DMS153 (cell line): Measurements from ENCODE around the gene OR2A25.
"Not testable (repeated sequence)": the region's sequence is repeated elsewhere in the genome, so short reads cannot be mapped to it uniquely, and the experiment has no call there.

Source experiments
- DNase-seq: peaks from one replicate; lab custom pipeline; 2025; lab: John Stamatoyannopoulos, UW

OR2A25 gene

GRCh38 chr7:144069511-144069910 is at the start of gene OR2A25:
Gene OR2A25 (plus strand): TSS chr7:144069811. CDS start chr7:144074220, 4,409 bp downstream.
- DNase-seq: no peak

- no peak for DNase-seq
Observed at GRCh38 chr7:144020340-144020739, 49.3 kb upstream of the OR2A25 start.

- no peak for DNase-seq
Observed at GRCh38 chr7:144022169-144022568, 47.4 kb upstream of the OR2A25 start.

GRCh38 chr7:144023171-144023827 is 46.3 kb upstream of the OR2A25 start:
- no peak for DNase-seq

- no peak for DNase-seq
Observed at GRCh38 chr7:144024213-144024612, 45.4 kb upstream of the OR2A25 start.

GRCh38 chr7:144026203-144026883 is 43.3 kb upstream of the OR2A25 start:
- no peak for DNase-seq

- peak; percentile 10 for DNase-seq
Observed at GRCh38 chr7:144027070-144027469, 42.5 kb upstream of the OR2A25 start.

- DNase-seq: no peak
Observed at GRCh38 chr7:144027974-144028373, 41.6 kb upstream of the OR2A25 start.

- no peak for DNase-seq
Observed at GRCh38 chr7:144028547-144028946, 41.1 kb upstream of the OR2A25 start.

GRCh38 chr7:144032516-144032915 is 37.1 kb upstream of the OR2A25 start:
- no peak for DNase-seq

GRCh38 chr7:144032985-144033709 is 36.5 kb upstream of the OR2A25 start:
- DNase-seq: no peak

GRCh38 chr7:144035385-144035784 is 34.2 kb upstream of the OR2A25 start:
- DNase-seq: no peak

GRCh38 chr7:144036302-144036885 is 33.2 kb upstream of the OR2A25 start:
- DNase-seq: no peak

- no peak for DNase-seq
Observed at GRCh38 chr7:144037414-144038035, 32.1 kb upstream of the OR2A25 start.

- DNase-seq: no peak
Observed at GRCh38 chr7:144038887-144039286, 30.7 kb upstream of the OR2A25 start.

GRCh38 chr7:144048648-144049047 is 21.0 kb upstream of the OR2A25 start, which contains the start of gene OR2A5:
Gene OR2A5 (plus strand): TSS chr7:144048948. CDS start chr7:144050402, 1,454 bp downstream.
- DNase-seq: peak; percentile 92

- DNase-seq: peak; percentile 54
Observed at GRCh38 chr7:144049491-144049890, 20.1 kb upstream of the OR2A25 start.

GRCh38 chr7:144050093-144050492 is 19.5 kb upstream of the OR2A25 start:
- no peak for DNase-seq

- not testable (repeated sequence) for DNase-seq
Observed at GRCh38 chr7:144050884-144051283, 18.7 kb upstream of the OR2A25 start.

- no peak for DNase-seq
Observed at GRCh38 chr7:144057954-144058353, 11.7 kb upstream of the OR2A25 start.

- no peak for DNase-seq
Observed at GRCh38 chr7:144063710-144064109, 5.9 kb upstream of the OR2A25 start.

- no peak for DNase-seq
Observed at GRCh38 chr7:144069953-144070352, 342 bp downstream of the OR2A25 start.
